Mesothelial cell of epicardium (in vitro differentiated cells): Measurements from ENCODE around the gene HILPDA. TPM values are rescaled to one million over a fixed set of nuclear protein-coding genes. Genes with fewer than 3 reads are reported as not detected.

Experiments used
- DNase-seq, 2 experiments: peaks; one replicate each; pipeline ENCODE4 v3.0.0; 2021; ENCODE audit warnings: low spot score in 2 of 2; ENCODE audit not compliant: unreplicated experiment in 2 of 2
- H3K27ac Mint-ChIP-seq: 2 replicates; pipeline ENCODE4 v1.8.0; 2021; ENCODE audit warnings: mixed read lengths
- H3K27me3 Mint-ChIP-seq: 2 replicates; pipeline ENCODE4 v1.8.0; 2021; ENCODE audit warnings: low read depth, mixed read lengths
- H3K36me3 Mint-ChIP-seq: 2 replicates; pipeline ENCODE4 v1.8.0; 2021; ENCODE audit warnings: mixed read lengths
- H3K4me1 Mint-ChIP-seq: 2 replicates; pipeline ENCODE4 v1.8.0; 2021; ENCODE audit warnings: mixed read lengths
- H3K4me3 Mint-ChIP-seq: 2 replicates; pipeline ENCODE4 v1.8.0; 2021; ENCODE audit warnings: mild to moderate bottlenecking, moderate library complexity, mixed read lengths
- H3K9me3 Mint-ChIP-seq: 2 replicates; pipeline ENCODE4 v1.8.0; 2021; ENCODE audit warnings: mixed read lengths
- total RNA-seq: library from RNA; stranded (reverse); gene quantifications from 3 replicates; pipeline ENCODE4 v1.2.1, GENCODE V29; 2021
- TF ChIP-seq, protein P1 (sequence below): fragments of 200-600 bp; sonication (generic); IDR thresholded peaks from one replicate; pipeline ENCODE4 v1.5.0; 2021; ENCODE audit warnings: antibody characterized with exemption; ENCODE audit not compliant: unreplicated experiment

The HILPDA gene, protein sequence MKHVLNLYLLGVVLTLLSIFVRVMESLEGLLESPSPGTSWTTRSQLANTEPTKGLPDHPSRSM
- 25.1 to 27.1 TPM (median 25.6 TPM) in 3 replicates for total RNA-seq

DNA sequence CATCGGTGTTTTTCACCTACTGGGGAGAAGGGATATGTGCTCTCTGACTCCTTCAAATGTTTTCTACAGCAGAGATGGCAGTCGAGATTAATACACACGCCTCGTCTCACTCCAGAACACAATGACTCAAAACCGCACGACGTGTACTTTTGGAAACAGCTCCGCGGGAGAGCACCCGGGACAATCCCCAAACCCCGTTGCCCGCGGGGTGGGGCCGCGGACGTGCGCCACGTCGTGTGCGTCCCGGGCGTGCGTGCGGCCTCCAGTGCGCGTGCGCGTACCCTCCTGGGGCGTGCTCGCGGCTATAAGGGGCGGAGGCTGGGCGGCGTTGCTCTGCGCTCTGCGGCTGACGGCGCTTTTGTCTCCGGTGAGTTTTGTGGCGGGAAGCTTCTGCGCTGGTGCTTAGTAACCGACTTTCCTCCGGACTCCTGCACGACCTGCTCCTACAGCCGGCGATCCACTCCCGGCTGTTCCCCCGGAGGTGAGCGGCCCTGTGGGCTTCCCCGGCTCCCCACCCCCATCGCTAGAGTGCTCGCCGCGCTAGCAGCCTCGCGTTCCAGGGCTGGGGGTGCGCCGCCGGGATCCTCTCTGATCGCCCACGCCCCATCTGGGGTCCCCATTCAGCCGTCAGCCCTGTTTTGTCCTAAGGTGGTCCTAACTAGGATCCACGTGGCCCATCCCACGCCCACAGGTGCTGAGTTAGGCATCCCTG is at the start of gene HILPDA:
TSS of gene HILPDA (plus strand) at position 336 of the 712 bp plus-strand sequence. CDS start 1,391 bp downstream, outside the sequence.
- H3K4me1 Mint-ChIP-seq, result peaks cover 51% of the 10 kb centered on the region
- H3K27me3 Mint-ChIP-seq, result no peaks in the 10 kb centered on the region
- H3K9me3 Mint-ChIP-seq, result no peaks in the 10 kb centered on the region
- DNase-seq, result peak; percentile 78 to 89
- H3K27ac Mint-ChIP-seq, result peak within 1 kb of the TSS; percentile 98
- TF ChIP-seq, protein P1, sequence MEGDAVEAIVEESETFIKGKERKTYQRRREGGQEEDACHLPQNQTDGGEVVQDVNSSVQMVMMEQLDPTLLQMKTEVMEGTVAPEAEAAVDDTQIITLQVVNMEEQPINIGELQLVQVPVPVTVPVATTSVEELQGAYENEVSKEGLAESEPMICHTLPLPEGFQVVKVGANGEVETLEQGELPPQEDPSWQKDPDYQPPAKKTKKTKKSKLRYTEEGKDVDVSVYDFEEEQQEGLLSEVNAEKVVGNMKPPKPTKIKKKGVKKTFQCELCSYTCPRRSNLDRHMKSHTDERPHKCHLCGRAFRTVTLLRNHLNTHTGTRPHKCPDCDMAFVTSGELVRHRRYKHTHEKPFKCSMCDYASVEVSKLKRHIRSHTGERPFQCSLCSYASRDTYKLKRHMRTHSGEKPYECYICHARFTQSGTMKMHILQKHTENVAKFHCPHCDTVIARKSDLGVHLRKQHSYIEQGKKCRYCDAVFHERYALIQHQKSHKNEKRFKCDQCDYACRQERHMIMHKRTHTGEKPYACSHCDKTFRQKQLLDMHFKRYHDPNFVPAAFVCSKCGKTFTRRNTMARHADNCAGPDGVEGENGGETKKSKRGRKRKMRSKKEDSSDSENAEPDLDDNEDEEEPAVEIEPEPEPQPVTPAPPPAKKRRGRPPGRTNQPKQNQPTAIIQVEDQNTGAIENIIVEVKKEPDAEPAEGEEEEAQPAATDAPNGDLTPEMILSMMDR, result no peak
- peak within 1 kb of the TSS; percentile 96 for H3K4me3 Mint-ChIP-seq
- peaks cover 6% of the 10 kb centered on the region for H3K36me3 Mint-ChIP-seq

DNA sequence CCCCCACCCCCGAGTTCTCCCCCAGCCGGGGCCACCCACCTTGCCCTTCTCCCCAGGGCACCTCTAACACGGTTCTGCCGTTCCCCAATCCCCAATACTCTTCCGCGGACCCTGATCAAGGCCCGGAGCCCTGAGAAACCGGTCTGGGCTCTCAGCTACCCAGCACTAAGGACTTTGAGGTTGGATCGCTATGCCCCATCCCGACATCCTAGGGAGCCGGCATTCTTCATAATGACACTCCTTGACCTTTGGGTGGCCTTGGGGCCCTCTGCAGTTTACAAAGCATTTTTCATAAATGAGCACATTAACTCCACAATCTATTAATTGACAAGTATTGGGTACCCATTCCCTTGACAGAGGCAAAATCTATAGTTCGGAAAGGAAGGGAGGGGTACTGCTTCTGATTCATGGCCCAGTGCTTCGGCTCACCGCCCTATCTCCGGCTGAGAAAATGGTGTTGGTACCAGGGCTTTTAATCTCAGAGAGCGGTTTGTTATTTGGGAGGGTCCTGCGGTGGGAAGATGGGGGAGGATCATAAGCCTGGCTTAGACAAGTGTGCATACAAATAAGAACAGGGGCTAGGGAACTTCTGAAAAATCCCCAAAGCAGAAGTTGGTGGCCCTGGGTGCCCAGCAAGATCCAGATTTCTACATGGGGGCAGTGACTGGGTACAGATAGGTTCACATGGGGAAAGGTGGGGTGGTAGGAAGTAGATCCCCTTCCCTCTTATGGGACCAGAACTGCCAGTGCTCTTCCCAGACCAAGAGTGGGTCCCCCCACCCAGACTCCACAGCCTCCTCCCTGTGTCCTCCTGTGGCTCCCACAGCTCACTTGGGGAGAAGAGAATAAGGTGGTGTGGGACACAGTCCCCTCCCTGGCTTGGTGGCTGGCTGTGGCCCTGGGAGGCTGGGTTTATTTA is 49.1 kb upstream of the HILPDA start:
- Mint-ChIP-seq H3K27me3 (no peaks in the 10 kb centered on the region), H3K36me3 (peaks cover 4% of the 10 kb centered on the region), H3K4me1 (peaks cover 38% of the 10 kb centered on the region), H3K9me3 (no peaks in the 10 kb centered on the region), H3K4me3 (peak overlapping the region; percentile 76), H3K27ac (peak overlapping the region; percentile 75)
- TF ChIP-seq, protein P1, result no peak
- DNase-seq, result no peak

DNA sequence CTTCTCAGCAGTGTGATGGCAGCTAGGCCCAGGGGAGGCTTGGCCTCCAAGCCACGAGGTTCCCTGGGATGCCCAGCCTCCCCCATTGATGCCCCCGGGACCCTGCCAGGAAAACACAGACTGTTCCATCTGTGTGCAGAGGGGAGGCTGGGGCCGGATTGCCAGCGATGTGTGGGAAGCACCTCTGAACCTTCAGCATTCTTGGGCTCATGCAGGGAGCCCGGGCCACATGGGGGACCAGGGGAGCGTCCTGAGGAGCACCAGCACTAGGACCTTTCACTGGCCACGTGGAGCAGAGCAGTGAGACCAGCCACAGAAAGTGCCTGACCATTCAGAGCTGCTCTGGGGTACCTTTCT is 48.5 kb upstream of the HILPDA start:
- H3K4me3 Mint-ChIP-seq, result peak overlapping the region; percentile 15
- TF ChIP-seq, protein P1, result no peak
- peaks cover 4% of the 10 kb centered on the region for H3K36me3 Mint-ChIP-seq
- H3K27ac Mint-ChIP-seq, result no peak overlapping the region
- no peaks in the 10 kb centered on the region for H3K9me3 Mint-ChIP-seq
- peaks cover 38% of the 10 kb centered on the region for H3K4me1 Mint-ChIP-seq
- DNase-seq, result no peak
- no peaks in the 10 kb centered on the region for H3K27me3 Mint-ChIP-seq

DNA sequence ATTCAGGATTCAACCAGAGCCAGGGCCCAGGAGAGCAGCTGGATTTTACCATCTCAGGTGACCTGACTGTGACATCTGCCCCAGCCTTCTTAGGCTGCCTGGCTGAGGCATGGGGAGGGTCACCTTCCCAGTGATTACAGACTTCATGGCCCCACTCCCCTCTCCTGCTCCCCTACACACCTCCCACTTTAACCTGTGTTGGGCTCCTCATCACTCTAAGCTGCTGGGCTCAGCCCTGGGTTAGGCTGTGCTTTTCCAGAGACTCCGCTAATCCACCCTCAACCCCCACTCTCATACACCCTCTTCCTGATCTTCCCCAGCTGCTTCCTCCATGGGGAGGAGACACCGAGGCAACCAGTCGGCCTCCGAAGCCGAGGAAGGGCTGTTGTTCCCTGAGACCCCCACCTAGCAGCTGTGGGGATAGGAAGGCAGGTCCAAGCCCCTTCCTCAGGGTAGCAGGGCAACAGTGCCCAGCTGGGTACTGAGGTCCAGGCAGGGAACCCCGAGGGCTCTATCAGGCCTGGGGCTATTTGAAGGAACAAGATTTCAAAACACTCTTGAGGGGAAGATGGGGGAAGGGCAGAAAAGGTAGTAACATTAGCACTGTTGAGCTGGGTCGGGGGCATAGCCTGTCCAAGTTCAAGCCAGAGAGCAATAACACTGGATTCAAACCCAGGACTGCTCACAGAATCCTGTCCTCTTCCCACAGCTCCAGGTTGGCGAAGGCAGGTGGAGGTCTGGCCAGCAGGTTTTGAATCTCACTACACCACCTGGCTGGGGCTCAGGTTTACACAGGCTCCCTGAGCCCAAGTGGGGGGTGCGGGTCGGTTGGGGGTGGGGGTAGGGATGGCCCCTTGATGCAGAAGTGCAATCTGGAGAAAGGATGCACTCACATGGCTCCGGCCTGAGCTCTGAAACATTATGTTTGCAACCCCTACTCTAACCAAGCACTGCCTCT is 47.6 kb upstream of the HILPDA start:
- Mint-ChIP-seq H3K9me3 (no peaks in the 10 kb centered on the region), H3K36me3 (peaks cover 1% of the 10 kb centered on the region), H3K27me3 (no peaks in the 10 kb centered on the region), H3K4me1 (peaks cover 38% of the 10 kb centered on the region), H3K4me3 (peak overlapping the region; percentile 49), H3K27ac (no peak overlapping the region)
- DNase-seq, result no peak
- TF ChIP-seq, protein P1, result no peak
